GM19328 (cell line): ENCODE data around the gene GPC6.

Source experiments
- ATAC-seq: cut with Tn5 transposase; IDR thresholded peaks from one replicate; pipeline ENCODE4 v1.9.1; 2021; ENCODE audit warnings: mild to moderate bottlenecking, moderate library complexity; ENCODE audit not compliant: unreplicated experiment

Gene GPC6

DNA sequence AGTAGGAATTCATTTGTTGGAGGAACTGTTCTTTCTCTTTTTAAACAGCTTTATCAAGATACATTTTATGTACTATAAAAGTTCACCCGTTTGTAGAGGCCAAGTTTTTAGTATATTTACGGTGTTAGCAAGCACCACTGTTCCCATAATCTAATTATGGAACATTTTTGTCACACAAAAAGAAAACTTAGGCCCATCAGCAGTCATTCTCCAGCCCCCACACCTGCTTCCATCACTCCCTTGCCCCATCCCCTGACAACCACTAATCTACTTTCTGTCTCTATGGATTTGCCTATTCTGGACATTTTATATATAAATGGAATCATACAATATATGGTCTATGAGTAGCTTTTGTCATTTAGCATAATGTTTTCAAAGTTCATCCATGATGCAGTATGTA lies 787.9 kb downstream of the GPC6 start:
- no peak for ATAC-seq

DNA sequence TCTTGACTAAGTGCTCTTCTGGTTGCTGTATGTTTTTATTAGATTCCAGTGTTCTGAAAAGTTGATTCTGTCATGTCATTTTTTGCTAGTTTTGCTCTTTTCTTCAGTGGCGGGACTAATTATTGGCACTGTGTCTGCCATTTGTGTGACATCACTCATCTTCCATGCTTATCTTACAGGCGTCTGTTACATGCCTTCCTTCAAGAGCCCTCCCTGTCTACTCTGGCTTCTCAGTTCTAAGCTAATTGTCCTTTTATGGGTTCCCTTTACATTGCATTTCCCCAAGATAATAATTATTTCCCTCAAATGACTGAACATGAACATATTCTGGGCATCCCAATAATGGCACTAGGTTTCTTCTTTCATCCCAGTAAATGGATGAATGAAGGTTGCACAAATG lies 793.8 kb downstream of the GPC6 start:
- no peak for ATAC-seq

DNA sequence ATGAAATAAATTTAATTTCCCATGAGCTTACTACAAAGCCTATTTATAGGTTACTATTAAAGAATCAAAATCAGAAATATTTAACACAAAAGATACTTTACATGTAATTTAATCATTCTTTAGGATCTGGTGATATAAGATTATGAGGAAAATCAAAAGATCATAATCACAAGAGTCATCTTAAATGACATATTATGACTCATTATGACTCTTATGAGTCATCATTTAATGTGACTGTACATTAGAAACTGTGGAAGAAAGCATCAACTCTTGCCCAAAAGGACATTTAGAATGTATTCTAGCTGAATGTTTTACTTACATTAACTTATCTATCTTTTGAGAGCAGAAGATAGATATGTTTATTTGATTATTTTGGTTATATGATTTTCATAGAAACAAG lies 794.2 kb downstream of the GPC6 start:
- ATAC-seq = no peak

DNA sequence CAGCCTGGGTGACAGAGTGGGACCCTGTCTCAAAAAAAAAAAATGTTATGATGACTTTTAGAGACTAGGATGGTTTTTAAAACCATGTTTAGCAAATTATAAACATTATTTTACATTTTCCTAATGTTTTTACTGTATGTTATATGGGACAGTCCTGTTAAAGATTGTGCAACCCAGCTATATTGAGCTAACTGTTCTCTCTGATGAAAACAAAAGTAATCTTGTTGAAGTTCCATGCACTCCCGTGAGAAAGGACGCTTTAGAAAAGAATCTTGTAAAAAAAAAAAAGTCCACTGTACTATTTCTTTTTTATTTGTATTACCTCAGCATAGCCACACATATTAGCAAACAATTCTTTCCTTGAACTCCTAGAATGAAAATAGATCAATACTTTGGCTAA lies 801.6 kb downstream of the GPC6 start:
- ATAC-seq = no peak

DNA sequence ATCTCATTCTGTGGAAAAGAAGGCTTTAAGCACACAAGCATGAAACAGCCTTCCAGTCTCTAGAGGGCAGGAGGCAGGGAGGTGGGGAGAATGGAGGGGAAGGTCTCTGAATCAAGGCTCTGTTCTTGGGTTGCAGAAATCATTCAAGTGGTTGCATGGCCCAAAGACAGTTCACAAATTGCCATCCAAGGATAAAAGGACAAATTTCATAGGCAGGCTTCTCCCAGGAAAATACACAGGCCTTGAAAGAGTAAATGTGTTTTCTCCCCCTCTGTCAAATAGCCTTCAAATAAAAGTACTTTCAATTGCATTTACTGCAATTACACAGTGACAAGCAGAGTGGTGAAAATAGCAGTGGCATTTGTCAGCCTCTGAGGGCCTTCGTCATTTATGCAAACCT lies 802.0 kb downstream of the GPC6 start:
- no peak for ATAC-seq

DNA sequence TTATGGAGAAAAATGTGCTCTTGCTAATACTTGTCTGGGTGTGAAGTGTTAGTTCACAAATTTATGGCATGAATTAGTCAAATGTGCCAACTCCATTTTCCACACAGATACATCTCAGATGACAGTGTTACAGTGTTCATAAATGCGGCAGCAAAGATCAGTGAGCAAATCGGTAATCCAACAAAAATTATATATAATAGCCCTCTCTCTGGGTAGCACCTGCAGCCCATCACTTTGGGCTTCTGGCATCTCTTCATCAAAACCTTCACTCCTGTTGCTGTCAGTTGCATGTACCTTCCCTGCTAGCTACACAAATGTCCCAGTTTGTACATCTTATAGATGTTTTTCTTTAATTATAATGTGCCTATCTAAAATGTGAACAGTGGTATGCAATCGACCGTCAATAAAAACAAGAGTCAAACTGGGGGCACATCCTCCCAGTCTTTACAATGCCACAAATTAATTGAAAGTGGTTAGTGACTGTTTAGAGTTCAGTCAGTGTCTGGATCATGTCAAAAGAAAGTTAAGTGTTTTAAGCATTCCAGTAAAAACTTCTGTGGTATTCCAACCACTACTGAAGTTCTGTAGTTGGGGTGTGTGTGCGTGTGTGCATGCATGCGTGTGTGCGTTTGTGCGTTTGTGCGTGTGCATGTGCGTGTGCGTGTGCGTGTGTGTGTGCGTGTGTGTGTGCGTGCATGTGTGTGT lies 804.0 kb downstream of the GPC6 start:
- no peak for ATAC-seq

DNA sequence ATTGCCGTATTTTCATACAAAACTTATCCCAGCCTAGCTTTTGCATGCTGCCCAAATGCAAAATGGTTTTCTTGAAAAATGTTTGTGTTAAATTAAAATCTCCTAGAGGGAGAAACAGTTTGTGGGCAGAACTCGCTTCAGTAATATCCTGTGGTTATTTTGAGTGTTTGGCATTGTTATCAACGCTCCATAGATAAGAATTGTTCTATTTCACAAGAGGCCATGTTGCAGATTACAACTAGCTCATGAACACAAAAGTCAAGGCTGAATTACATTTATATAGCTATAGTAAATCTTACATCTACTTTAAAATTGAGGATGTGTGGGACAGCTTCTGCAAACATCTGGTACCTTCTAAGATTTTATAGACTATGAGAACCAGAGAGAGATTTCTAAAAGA lies 805.0 kb downstream of the GPC6 start:
- no peak for ATAC-seq

DNA sequence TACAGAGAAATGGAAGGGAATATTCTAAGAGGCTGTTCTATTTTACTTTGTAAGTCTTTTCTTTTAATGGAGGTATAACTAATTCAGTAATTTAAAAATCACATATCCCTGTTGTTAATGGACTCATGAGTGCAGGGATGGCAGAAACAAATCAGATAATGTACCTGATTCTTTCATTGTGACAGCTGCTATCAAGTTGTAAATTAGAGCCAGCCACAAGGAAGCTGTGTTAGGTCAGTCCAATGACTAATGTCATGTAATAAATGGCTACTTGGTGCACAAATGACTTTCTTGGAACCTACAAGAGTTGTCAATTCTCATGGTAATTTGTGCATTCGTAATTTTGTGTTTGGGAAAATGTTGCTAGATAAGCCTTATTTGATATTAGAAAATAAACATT lies 806.5 kb downstream of the GPC6 start:
- ATAC-seq = no peak

DNA sequence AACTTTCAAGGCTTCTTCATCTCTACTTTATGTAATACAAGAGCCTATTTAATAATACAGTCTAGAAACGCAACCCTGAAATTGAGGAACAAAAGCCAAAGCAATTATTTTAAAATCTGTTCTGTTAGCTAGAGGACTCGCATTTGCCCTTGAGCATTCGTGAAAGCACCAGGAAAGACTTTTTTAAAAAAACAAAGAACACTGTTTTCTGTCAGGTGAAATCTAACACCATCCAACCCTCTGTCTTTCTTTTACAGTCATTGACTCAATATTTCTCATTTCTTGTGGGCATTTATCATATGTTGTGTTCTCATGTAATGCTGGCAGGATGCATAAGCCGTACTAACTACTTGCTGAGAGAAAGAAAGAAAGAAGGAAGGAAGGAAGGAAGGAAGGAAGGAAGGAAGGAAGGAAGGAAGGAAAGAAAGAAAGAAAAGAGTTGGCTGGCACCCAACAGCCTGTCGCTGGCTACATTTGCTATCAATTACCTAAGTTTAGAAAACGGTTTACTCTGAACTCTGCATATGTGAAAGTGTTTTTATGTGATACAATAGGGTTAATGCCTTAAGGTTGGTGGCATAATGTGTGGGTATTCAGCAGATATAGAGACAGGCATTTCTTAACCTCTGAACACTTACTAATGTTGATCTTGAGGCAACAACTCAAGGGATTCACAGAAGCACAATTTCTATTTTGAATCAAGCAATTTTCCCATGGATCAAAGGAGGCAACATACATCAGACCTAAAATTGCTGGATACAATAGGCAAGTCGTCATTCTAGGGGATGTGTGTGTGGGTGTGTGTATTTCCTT lies 807.4 kb downstream of the GPC6 start:
- ATAC-seq = no peak

DNA sequence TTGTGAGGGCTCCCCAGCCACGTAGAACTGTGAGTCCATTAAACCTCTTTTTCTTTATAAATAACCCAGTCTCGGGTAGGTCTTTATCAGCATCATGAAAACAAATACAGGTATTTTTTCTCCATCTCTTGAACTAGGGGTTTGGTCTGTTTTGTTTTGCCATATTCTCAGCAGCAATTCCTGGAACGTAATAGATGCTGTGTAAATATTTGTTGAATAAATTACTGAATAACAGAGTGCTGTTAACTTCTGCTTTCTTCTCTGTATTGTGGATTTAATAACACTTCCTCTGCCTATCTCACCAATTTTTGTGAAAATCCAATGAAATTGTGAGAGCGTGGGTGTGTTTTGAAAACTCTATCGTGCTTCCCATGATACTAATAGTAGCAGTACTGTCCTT lies 823.4 kb downstream of the GPC6 start:
- no peak for ATAC-seq

DNA sequence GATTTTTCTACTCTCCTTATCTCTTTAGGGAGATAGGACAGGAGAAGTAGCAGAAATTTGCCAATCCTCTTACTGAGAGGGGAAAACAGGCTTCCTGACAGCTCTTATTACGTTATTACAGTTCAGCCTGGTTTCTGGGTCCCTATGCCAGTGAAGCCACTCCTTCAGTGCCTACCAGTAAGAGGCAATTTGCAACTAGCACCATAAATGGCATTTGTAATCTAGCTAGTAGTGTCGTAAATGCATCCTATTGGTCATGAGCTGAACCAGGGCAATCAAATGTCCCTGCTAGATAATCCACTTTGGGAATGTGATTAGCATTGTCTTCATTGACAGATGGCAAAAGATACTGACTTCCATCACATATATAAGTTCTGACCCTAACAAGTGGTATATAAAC lies 824.1 kb downstream of the GPC6 start:
- no peak for ATAC-seq

DNA sequence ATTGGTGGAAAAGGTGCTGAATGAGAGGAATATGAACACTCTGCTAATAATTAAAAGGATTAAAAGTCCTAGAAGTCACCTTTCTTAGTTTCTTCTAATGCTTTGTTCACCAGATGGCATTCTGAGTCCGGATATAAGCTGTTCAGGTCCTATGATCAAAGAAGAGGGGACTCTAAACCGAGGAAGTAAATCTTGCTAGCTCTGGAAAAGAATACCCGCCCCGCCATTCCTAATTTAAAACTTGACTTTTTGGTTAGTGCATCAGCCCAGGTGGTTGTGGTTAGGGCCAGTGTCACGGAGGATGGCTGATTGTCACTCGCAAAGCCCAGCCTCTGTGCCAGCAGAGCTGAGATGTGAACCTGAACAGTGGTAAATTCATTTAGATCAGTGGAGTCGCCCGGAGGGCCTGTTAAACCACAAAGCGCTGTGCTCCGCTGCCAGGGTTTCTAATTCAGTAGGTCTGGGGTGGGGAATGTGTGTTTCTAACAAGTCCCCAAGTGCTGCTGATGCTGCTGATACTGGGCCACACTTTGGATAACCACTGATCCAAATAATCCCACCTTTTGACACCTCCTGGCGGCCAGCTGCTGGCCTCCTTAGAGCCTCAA lies 827.5 kb downstream of the GPC6 start:
- no peak for ATAC-seq

DNA sequence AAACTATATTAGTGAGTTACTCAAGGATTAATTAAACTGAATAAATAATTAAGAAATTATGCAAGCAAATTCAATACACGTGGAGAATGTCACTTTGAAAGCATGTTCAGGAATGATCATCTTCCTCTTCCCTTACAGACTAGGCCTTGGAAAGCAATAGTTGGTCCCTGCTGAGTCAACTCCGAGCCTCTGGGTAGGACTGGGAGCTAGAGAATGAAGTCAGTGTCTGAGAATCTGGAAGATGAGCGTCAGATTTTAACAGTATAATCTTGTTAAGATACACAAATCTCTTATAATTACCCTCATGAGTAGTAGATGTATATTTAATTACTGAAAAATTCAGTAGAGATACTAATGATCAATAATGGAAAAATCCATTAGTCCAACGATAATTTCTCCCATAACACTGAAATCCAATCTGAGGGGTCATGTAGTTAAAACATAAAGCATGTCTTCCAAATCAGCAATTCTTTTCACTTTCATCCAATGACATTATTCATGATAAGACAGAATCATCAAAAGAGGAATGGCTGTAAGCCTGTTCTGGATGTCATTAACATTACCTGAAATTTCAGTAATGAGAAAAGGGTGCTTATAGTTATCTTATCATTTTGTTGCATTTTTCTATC lies 829.9 kb downstream of the GPC6 start:
- no peak for ATAC-seq

DNA sequence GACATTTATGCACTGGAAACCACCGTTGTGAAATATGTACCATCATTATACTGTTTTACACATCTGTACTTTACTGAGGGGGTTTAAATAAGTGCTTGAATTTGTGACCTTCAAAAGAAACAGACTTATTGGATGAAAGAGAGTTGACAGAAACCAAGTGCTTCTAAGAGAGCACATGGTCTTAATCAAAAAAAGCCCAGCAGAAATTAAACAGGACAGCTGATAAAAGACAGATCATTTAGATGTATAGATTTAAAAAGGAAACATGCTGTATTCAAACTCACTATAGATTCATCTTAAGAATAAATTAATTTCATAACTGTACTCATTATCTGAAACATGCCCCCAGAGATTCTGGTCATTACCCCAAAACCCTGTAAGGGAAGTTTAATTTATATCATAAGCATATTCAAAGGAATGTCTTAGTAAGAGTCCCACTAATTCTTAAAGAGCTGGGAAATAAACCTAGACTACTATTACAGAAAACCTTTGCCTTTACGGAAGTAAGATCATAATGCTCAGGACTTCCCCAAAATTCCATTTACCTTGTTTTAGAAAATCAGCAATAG lies 831.1 kb downstream of the GPC6 start:
- ATAC-seq = no peak

DNA sequence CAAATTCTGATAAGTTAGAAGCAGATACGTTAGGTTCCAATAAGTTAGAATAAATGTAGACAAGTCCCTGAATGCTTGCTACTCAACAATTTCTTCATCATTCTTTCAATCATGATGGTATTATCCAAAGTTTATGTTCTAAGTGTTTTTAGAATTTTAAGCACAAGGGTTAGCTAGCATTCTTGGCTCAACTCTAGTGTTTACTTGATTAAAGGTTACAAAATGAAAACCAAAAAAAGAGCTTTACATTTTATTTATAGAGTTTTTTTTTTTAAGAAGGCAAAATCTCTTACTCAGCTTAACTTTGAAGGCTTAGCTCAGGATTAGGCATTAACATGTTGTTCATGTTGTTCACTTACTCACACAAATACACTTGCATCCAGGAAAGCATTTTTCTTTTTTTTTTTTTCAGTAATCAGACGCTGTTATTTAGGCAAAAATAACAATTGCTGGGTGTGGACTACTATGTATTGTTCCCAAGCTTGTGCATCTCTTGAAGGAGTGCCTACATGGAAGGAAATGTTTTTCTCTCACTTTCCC lies 832.3 kb downstream of the GPC6 start:
- ATAC-seq = no peak

DNA sequence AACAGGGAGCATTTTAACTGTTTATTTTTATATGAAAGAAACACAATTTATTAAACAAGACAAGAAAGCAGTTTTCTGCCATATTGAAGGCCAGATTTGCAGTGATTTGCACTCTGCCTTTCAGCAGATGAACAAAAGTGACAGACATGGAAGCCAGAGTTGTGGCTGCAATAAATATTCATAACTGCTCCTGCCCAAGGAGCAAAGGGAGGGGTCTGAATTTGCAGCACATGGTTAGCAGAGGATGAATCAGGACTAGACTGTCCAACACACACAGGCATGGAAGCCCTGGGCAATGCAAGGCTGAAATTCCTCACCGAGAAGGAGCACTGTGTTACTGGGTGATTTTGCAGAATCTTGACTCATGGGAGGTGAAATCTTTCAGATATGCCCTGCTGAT lies 834.7 kb downstream of the GPC6 start:
- ATAC-seq = no peak

DNA sequence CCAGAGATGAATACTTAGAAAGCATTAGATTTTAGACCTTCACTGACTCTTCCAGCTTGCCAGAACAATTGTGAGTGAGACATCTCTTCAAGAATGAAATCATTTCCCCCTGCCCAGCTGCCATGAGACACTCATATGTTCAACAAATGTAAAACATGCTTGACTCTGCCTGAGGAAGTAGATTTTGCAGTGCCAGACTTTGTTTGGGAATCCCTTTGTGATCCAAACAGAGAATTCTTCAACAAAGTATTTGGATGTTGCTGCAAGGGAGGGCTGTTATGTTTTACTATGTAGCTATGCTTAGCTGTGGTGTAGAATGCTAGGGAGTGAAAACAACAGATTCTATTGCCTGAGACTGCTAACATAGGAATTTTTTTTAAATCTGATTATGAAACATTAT lies 836.5 kb downstream of the GPC6 start:
- ATAC-seq = no peak

DNA sequence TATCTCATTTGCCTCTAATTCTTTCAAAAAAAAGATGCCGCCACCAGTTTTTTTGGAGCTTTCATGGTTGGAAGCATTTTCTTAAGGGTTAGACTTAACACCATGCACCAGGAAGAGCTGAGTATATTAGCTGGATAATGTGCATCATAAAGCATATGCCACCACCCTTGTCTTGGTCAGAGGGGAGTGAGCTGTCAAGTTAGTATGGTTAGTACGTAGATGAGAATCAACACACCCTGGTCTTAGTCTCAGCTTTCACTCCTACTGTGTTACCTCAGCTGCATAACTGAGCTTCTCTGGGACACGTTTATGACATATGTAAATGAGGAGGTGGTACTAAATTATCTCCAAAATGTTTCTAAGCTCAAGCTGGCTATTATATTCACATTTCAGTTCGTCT lies 837.2 kb downstream of the GPC6 start:
- ATAC-seq = no peak

DNA sequence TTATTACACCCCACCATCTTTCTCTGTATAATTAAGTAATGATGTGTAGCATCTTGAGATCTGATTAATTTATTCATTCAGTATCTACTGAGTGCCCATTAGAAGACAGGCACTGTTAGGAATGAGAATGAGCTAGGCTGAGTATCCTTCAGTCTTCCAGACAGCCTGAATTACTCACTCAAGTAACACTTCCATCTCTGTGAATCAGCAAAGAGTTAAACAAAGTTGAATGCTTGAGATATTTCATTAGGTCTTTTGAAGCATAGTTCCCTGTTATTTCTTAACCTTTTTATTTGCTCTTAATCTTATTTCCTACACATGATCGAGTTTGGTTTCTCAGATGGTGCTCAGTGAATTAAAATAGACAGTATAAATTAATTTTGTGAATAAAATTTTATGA lies 839.1 kb downstream of the GPC6 start:
- no peak for ATAC-seq

DNA sequence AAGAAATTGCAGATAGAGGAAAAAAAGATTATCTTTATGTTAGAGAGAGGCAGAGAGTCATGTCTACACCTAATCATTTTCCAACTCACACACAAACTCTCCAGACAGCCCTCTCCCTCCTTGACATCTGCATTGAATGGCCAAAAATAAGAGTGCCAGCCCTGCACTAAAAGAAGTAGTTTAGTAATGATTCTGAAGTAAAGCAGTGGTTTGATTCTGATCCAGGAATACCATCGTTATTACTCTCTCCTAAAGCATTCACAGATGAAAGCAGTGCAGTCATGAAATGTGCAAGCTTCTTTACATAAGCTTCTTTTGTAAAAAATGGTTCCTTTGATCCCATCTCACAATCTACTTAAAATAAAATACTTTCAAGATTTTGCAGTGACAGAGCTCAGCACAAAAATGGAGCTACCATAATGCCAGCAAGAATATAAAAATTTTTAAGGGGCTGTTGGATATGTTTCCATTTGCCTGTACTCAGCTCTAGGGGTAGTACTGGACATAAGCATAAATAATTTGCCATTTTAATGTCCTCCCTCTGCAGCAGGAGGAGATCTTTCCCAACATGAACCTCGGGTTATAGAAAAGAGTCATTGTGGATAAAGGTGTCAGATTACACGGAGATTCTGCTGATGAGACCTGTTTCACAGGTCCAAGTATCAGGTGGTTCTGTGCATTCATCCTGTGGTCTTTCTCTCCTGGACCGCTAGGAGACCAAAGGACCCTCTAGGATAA lies 846.6 kb downstream of the GPC6 start:
- no peak for ATAC-seq
